Mesothelial cell of epicardium (in vitro differentiated cells): ENCODE measurements around the gene EPHB6. TPM values are rescaled to one million over a fixed set of nuclear protein-coding genes. Genes with fewer than 3 reads are reported as not detected.

Source experiments
- DNase-seq, 2 experiments: peaks; one replicate each; pipeline ENCODE4 v3.0.0; 2021; ENCODE audit warnings: low spot score in 2 of 2; ENCODE audit not compliant: unreplicated experiment in 2 of 2
- H3K27ac Mint-ChIP-seq: 2 replicates; pipeline ENCODE4 v1.8.0; 2021; ENCODE audit warnings: mixed read lengths
- H3K27me3 Mint-ChIP-seq: 2 replicates; pipeline ENCODE4 v1.8.0; 2021; ENCODE audit warnings: low read depth, mixed read lengths
- H3K36me3 Mint-ChIP-seq: 2 replicates; pipeline ENCODE4 v1.8.0; 2021; ENCODE audit warnings: mixed read lengths
- H3K4me1 Mint-ChIP-seq: 2 replicates; pipeline ENCODE4 v1.8.0; 2021; ENCODE audit warnings: mixed read lengths
- H3K4me3 Mint-ChIP-seq: 2 replicates; pipeline ENCODE4 v1.8.0; 2021; ENCODE audit warnings: mild to moderate bottlenecking, moderate library complexity, mixed read lengths
- H3K9me3 Mint-ChIP-seq: 2 replicates; pipeline ENCODE4 v1.8.0; 2021; ENCODE audit warnings: mixed read lengths
- CTCF ChIP-seq: fragments of 200-600 bp; sonication (generic); IDR thresholded peaks from one replicate; pipeline ENCODE4 v1.5.0; 2021; ENCODE audit warnings: antibody characterized with exemption; ENCODE audit not compliant: unreplicated experiment
- total RNA-seq: library from RNA; stranded (reverse); gene quantifications from 3 replicates; pipeline ENCODE4 v1.2.1, GENCODE V29; 2021

EPHB6 gene
- total RNA-seq, 1 donor from 2014 or later: 28.0 TPM

- H3K36me3 Mint-ChIP-seq: no peaks in the 10 kb centered on the region
- H3K27me3 Mint-ChIP-seq: peaks cover 42% of the 10 kb centered on the region
- no peak for DNase-seq
- no peak overlapping the region for H3K27ac Mint-ChIP-seq
- H3K4me1 Mint-ChIP-seq: peaks cover 6% of the 10 kb centered on the region
- no peak for TF ChIP-seq CTCF
- H3K9me3 Mint-ChIP-seq: no peaks in the 10 kb centered on the region
- no peak overlapping the region for H3K4me3 Mint-ChIP-seq
Measured at GRCh38 chr7:142807855-142808460, 46.9 kb upstream of the EPHB6 start.

GRCh38 chr7:142808461-142808801, 46.4 kb upstream of the EPHB6 start:
- H3K36me3 Mint-ChIP-seq: no peaks in the 10 kb centered on the region
- H3K9me3 Mint-ChIP-seq: no peaks in the 10 kb centered on the region
- peaks cover 41% of the 10 kb centered on the region for H3K27me3 Mint-ChIP-seq
- no peak overlapping the region for H3K4me3 Mint-ChIP-seq
- no peak overlapping the region for H3K27ac Mint-ChIP-seq
- H3K4me1 Mint-ChIP-seq: peaks cover 10% of the 10 kb centered on the region
- DNase-seq: no peak
- no peak for TF ChIP-seq CTCF

GRCh38 chr7:142808802-142809583, 45.9 kb upstream of the EPHB6 start:
- peaks cover 14% of the 10 kb centered on the region for H3K4me1 Mint-ChIP-seq
- no peak for DNase-seq

GRCh38 chr7:142809671-142810070, 45.2 kb upstream of the EPHB6 start:
- Mint-ChIP-seq H3K36me3 (no peaks in the 10 kb centered on the region), H3K9me3 (no peaks in the 10 kb centered on the region), H3K27ac (no peak overlapping the region), H3K4me3 (no peak overlapping the region), H3K27me3 (peaks cover 40% of the 10 kb centered on the region), H3K4me1 (peaks cover 14% of the 10 kb centered on the region)
- TF ChIP-seq CTCF: no peak
- no peak for DNase-seq

More at GRCh38 chr7:142808802-142809583, 45.9 kb upstream of the EPHB6 start:
- Mint-ChIP-seq H3K9me3 (no peaks in the 10 kb centered on the region), H3K36me3 (no peaks in the 10 kb centered on the region), H3K27ac (no peak overlapping the region), H3K4me3 (no peak overlapping the region), H3K27me3 (peaks cover 40% of the 10 kb centered on the region)
- no peak for TF ChIP-seq CTCF

GRCh38 chr7:142811154-142811737, 43.6 kb upstream of the EPHB6 start:
- peaks cover 42% of the 10 kb centered on the region for H3K27me3 Mint-ChIP-seq
- TF ChIP-seq CTCF: peak; percentile 74
- peaks cover 14% of the 10 kb centered on the region for H3K4me1 Mint-ChIP-seq

More at GRCh38 chr7:142811154-142811737, 43.6 kb upstream of the EPHB6 start:
- H3K27ac Mint-ChIP-seq: no peak overlapping the region
- no peaks in the 10 kb centered on the region for H3K9me3 Mint-ChIP-seq
- no peak overlapping the region for H3K4me3 Mint-ChIP-seq
- no peak for DNase-seq
- no peaks in the 10 kb centered on the region for H3K36me3 Mint-ChIP-seq
